ENCODE measurements around the gene AKR1E2.

AKR1E2 gene

GRCh38 chr10:4835494-4835918 is 9.5 kb downstream of the AKR1E2 start:
- Histone ChIP-seq H3K27me3 (ENCODE audit: control insufficient read depth, low read length) (0 out of 2 replicates have a peak, but pooled peaks cover 2% of the 10 kb centered on the region), H3K4me3 (ENCODE audit: low read length) (no peak overlapping the region), H4K20me1 (ENCODE audit: control insufficient read depth, insufficient read depth, low read depth, low read length) (no peaks in the 10 kb centered on the region), H3F3A (ENCODE audit: control insufficient read depth, insufficient read depth) (no peaks in the 10 kb centered on the region), H3K36me3 (ENCODE audit: control insufficient read depth, low read length) (no peaks in the 10 kb centered on the region), H3K27ac (ENCODE audit: low read depth, low read length) (no peak overlapping the region), H3K4me1 (ENCODE audit: control insufficient read depth, low read length) (no peaks in the 10 kb centered on the region), H3K9me2 (replicated peaks; ENCODE audit: control insufficient read depth, low read length) (no peaks in the 10 kb centered on the region), H3K9me3 (ENCODE audit: control insufficient read depth, insufficient read depth, low read length) (no peaks in the 10 kb centered on the region), H3K4me2 (ENCODE audit: low read length) (no peak overlapping the region), H3K79me2 (ENCODE audit: control insufficient read depth, low read length) (no peaks in the 10 kb centered on the region)
- TF ChIP-seq CTCF (IDR thresholded peaks at IDR 0.05; ENCODE audit: low read depth, low read length, poor library complexity, severe bottlenecking) (no peak), EZH2phosphoT487 (IDR thresholded peaks at IDR 0.05; ENCODE audit: borderline replicate concordance, low read length) (no peak)

GRCh38 chr10:4836416-4836969 is 10.5 kb downstream of the AKR1E2 start:
- Histone ChIP-seq H3K9me3 (ENCODE audit: control insufficient read depth, insufficient read depth, low read length) (no peaks in the 10 kb centered on the region), H4K20me1 (ENCODE audit: control insufficient read depth, insufficient read depth, low read depth, low read length) (no peaks in the 10 kb centered on the region), H3K79me2 (ENCODE audit: control insufficient read depth, low read length) (no peaks in the 10 kb centered on the region), H3K36me3 (ENCODE audit: control insufficient read depth, low read length) (no peaks in the 10 kb centered on the region), H3K4me2 (ENCODE audit: low read length) (no peak overlapping the region), H3F3A (ENCODE audit: control insufficient read depth, insufficient read depth) (no peaks in the 10 kb centered on the region), H3K27me3 (ENCODE audit: control insufficient read depth, low read length) (0 out of 2 replicates have a peak, but pooled peaks cover 2% of the 10 kb centered on the region), H3K9me2 (replicated peaks; ENCODE audit: control insufficient read depth, low read length) (no peaks in the 10 kb centered on the region), H3K4me3 (ENCODE audit: low read length) (no peak overlapping the region), H3K27ac (ENCODE audit: low read depth, low read length) (no peak overlapping the region), H3K4me1 (ENCODE audit: control insufficient read depth, low read length) (no peaks in the 10 kb centered on the region)
- TF ChIP-seq EZH2phosphoT487 (IDR thresholded peaks at IDR 0.05; ENCODE audit: borderline replicate concordance, low read length): no peak
- no peak for TF ChIP-seq CTCF (IDR thresholded peaks at IDR 0.05; ENCODE audit: low read depth, low read length, poor library complexity, severe bottlenecking)

GRCh38 chr10:4837551-4837950 is 11.5 kb downstream of the AKR1E2 start:
- H3K9me2 ChIP-seq (replicated peaks; ENCODE audit: control insufficient read depth, low read length): no peaks in the 10 kb centered on the region
- no peaks in the 10 kb centered on the region for H3K79me2 ChIP-seq (ENCODE audit: control insufficient read depth, low read length)

More at GRCh38 chr10:4837551-4837950, 11.5 kb downstream of the AKR1E2 start:
- Histone ChIP-seq H3K9me3 (ENCODE audit: control insufficient read depth, insufficient read depth, low read length) (no peaks in the 10 kb centered on the region), H4K20me1 (ENCODE audit: control insufficient read depth, insufficient read depth, low read depth, low read length) (no peaks in the 10 kb centered on the region), H3K4me2 (ENCODE audit: low read length) (no peak overlapping the region), H3K4me3 (ENCODE audit: low read length) (no peak overlapping the region), H3K36me3 (ENCODE audit: control insufficient read depth, low read length) (no peaks in the 10 kb centered on the region), H3K27me3 (ENCODE audit: control insufficient read depth, low read length) (no peaks in the 10 kb centered on the region), H3K4me1 (ENCODE audit: control insufficient read depth, low read length) (no peaks in the 10 kb centered on the region), H3K27ac (ENCODE audit: low read depth, low read length) (no peak overlapping the region), H3F3A (ENCODE audit: control insufficient read depth, insufficient read depth) (no peaks in the 10 kb centered on the region)
- TF ChIP-seq CTCF (IDR thresholded peaks at IDR 0.05; ENCODE audit: low read depth, low read length, poor library complexity, severe bottlenecking): no peak
- no peak for TF ChIP-seq EZH2phosphoT487 (IDR thresholded peaks at IDR 0.05; ENCODE audit: borderline replicate concordance, low read length)
